HG02840 (cell line): ENCODE results near the gene VEGFB.

Source experiments
- ATAC-seq: cut with Tn5 transposase; IDR thresholded peaks from one replicate; pipeline ENCODE4 v1.9.1; 2021; ENCODE audit warnings: mild to moderate bottlenecking, moderate library complexity, moderate number of reproducible peaks; ENCODE audit not compliant: unreplicated experiment, low FRiP score

VEGFB gene

GRCh38 chr11:64210301-64211020 lies 23.9 kb upstream of the VEGFB start:
- no peak for ATAC-seq

- ATAC-seq, result no peak
Measured at GRCh38 chr11:64211181-64211872, 23.1 kb upstream of the VEGFB start.

GRCh38 chr11:64216879-64217278 lies 17.5 kb upstream of the VEGFB start:
- no peak for ATAC-seq

- no peak for ATAC-seq
Measured at GRCh38 chr11:64218628-64219353, 15.6 kb upstream of the VEGFB start.

GRCh38 chr11:64219354-64219684 lies 15.1 kb upstream of the VEGFB start:
- no peak for ATAC-seq

GRCh38 chr11:64219755-64220154 lies 14.6 kb upstream of the VEGFB start:
- no peak for ATAC-seq

- no peak for ATAC-seq
Measured at GRCh38 chr11:64220271-64220670, 14.1 kb upstream of the VEGFB start.

- ATAC-seq, result no peak
Measured at GRCh38 chr11:64220798-64221197, 13.6 kb upstream of the VEGFB start.

- ATAC-seq, result no peak
Measured at GRCh38 chr11:64222651-64223000, 11.8 kb upstream of the VEGFB start.

GRCh38 chr11:64223001-64223651 lies 11.3 kb upstream of the VEGFB start:
- ATAC-seq, result no peak

- no peak for ATAC-seq
Measured at GRCh38 chr11:64224151-64224890, 10.1 kb upstream of the VEGFB start.

GRCh38 chr11:64224891-64225607 lies 9.3 kb upstream of the VEGFB start:
- ATAC-seq, result no peak

- ATAC-seq, result peak; percentile 49
Measured at GRCh38 chr11:64225608-64226506, 8.5 kb upstream of the VEGFB start, which contains the start of the genes NUDT22 and TRPT1. NUDT22 (plus strand) TSS chr11:64226274; CDS start chr11:64226653, 379 bp downstream. TRPT1 (minus strand) TSS chr11:64226186; CDS start chr11:64225860, 326 bp downstream.

GRCh38 chr11:64226507-64227051 lies 7.8 kb upstream of the VEGFB start:
- ATAC-seq, result no peak

GRCh38 chr11:64227405-64227956 lies 6.9 kb upstream of the VEGFB start:
- ATAC-seq, result no peak

GRCh38 chr11:64229090-64229743 lies 5.2 kb upstream of the VEGFB start:
- ATAC-seq, result no peak

GRCh38 chr11:64229744-64230170 lies 4.6 kb upstream of the VEGFB start:
- no peak for ATAC-seq
